ENCODE results near the gene DLAT.
"Not testable (repeated sequence)": the region's sequence is repeated elsewhere in the genome, so short reads cannot be mapped to it uniquely, and the experiment has no call there.

The DLAT gene

GRCh38 chr11:111992206-111992855 is 32.9 kb upstream of the DLAT start:
- H3K9me3 Mint-ChIP-seq = no peaks in the 10 kb centered on the region
- H3K4me3 Mint-ChIP-seq = no peak overlapping the region
- no peaks in the 10 kb centered on the region for H3K36me3 Mint-ChIP-seq (ENCODE audit: low read depth)
- H3K27ac Mint-ChIP-seq = no peak overlapping the region
- no peaks in the 10 kb centered on the region for H3K27me3 Mint-ChIP-seq (ENCODE audit: low read depth)
- no peaks in the 10 kb centered on the region for H3K4me1 Mint-ChIP-seq (ENCODE audit: low read depth)

DNA sequence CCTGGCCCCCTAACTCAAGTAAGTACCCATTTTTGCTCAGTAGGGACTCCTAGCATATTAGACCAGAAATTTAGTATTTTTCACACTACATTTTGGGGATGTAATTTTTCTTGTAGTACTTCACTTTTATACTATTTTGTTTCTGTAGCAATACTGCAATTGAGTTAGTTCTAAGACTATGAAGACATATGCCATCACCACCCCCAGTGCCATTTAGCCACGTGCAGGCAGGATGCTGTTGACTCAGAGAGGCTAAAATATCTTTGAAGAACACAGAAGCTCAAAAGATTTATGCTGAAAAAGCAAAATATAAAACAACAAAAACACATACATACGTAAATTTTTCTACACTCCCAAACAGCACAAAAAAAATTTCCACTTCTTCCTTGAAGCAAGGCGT is 29.1 kb upstream of the DLAT start:
- Mint-ChIP-seq H3K4me3 (no peak overlapping the region), H3K9me3 (no peaks in the 10 kb centered on the region), H3K27me3 (ENCODE audit: low read depth) (no peaks in the 10 kb centered on the region), H3K4me1 (ENCODE audit: low read depth) (peaks cover 2% of the 10 kb centered on the region), H3K27ac (no peak overlapping the region), H3K36me3 (ENCODE audit: low read depth) (peaks cover 3% of the 10 kb centered on the region)

- not testable (repeated sequence) for H3K4me3 Mint-ChIP-seq; H3K4me1 Mint-ChIP-seq (ENCODE audit: low read depth); H3K27ac Mint-ChIP-seq; H3K36me3 Mint-ChIP-seq (ENCODE audit: low read depth); H3K9me3 Mint-ChIP-seq; H3K27me3 Mint-ChIP-seq (ENCODE audit: low read depth)
These were observed 28.5 kb upstream of the DLAT start for GRCh38 chr11:111996669-111997068.

DNA sequence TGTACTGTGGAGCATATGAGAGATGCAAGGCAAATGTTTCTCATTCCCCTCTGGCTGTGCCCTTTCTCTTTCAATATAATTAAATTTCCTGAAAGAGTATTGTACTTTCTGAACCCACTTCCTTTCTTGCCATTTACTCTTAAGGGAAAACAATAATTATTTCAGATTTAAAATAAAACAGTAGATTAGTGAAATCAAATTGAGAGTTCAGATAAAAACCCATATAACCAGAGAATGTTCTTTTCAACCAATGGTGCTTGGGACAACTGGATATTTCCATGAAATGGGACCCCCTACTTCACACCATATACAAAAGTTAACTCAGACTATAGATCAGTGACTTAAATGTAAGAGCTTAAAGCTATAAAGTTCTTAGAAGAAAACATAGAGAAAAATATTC is 26.1 kb upstream of the DLAT start:
- peaks cover 3% of the 10 kb centered on the region for H3K36me3 Mint-ChIP-seq (ENCODE audit: low read depth)
- peaks cover 2% of the 10 kb centered on the region for H3K4me1 Mint-ChIP-seq (ENCODE audit: low read depth)
- no peak overlapping the region for H3K27ac Mint-ChIP-seq
- no peak overlapping the region for H3K4me3 Mint-ChIP-seq
- no peaks in the 10 kb centered on the region for H3K27me3 Mint-ChIP-seq (ENCODE audit: low read depth)
- H3K9me3 Mint-ChIP-seq = no peaks in the 10 kb centered on the region

- Mint-ChIP-seq H3K4me1 (ENCODE audit: low read depth) (peaks cover 2% of the 10 kb centered on the region), H3K4me3 (no peak overlapping the region), H3K9me3 (no peaks in the 10 kb centered on the region), H3K36me3 (ENCODE audit: low read depth) (peaks cover 3% of the 10 kb centered on the region), H3K27ac (no peak overlapping the region), H3K27me3 (ENCODE audit: low read depth) (no peaks in the 10 kb centered on the region)
These were observed 24.5 kb upstream of the DLAT start for GRCh38 chr11:112000703-112001102.

GRCh38 chr11:112002491-112003216 is 22.6 kb upstream of the DLAT start:
- Mint-ChIP-seq H3K36me3 (ENCODE audit: low read depth) (peaks cover 3% of the 10 kb centered on the region), H3K9me3 (no peaks in the 10 kb centered on the region), H3K4me1 (ENCODE audit: low read depth) (peaks cover 2% of the 10 kb centered on the region), H3K4me3 (no peak overlapping the region), H3K27ac (no peak overlapping the region), H3K27me3 (ENCODE audit: low read depth) (no peaks in the 10 kb centered on the region)

GRCh38 chr11:112004389-112004788 is 20.8 kb upstream of the DLAT start:
- Mint-ChIP-seq H3K27ac (no peak overlapping the region), H3K9me3 (peaks cover 5% of the 10 kb centered on the region), H3K36me3 (ENCODE audit: low read depth) (peaks cover 2% of the 10 kb centered on the region), H3K4me3 (no peak overlapping the region), H3K4me1 (ENCODE audit: low read depth) (no peaks in the 10 kb centered on the region), H3K27me3 (ENCODE audit: low read depth) (peaks cover 6% of the 10 kb centered on the region)

GRCh38 chr11:112005422-112006094 is 19.6 kb upstream of the DLAT start:
- H3K27ac Mint-ChIP-seq = no peak overlapping the region
- H3K36me3 Mint-ChIP-seq (ENCODE audit: low read depth) = no peaks in the 10 kb centered on the region
- H3K9me3 Mint-ChIP-seq = peaks cover 5% of the 10 kb centered on the region
- H3K4me3 Mint-ChIP-seq = no peak overlapping the region
- peaks cover 15% of the 10 kb centered on the region for H3K27me3 Mint-ChIP-seq (ENCODE audit: low read depth)
- H3K4me1 Mint-ChIP-seq (ENCODE audit: low read depth) = no peaks in the 10 kb centered on the region

DNA sequence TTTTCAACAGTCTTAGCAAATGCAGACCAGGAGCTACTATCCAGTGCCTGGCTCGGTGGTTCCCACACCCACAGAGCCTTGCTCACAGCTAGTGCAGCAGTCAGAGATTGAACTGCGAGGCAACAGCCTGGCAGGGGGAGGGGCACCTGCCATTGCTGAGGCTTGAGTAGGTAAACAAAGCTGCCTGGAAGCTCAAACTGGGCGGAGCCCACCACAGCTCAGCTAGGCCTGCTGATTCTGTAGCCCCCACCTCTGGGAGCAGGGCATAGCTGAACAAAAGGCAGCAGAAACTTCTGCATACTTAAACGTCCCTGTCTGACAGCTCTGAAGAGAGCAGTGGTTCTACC is 19.1 kb upstream of the DLAT start:
- not testable (repeated sequence) for H3K27ac Mint-ChIP-seq; H3K4me1 Mint-ChIP-seq (ENCODE audit: low read depth); H3K36me3 Mint-ChIP-seq (ENCODE audit: low read depth); H3K4me3 Mint-ChIP-seq; H3K9me3 Mint-ChIP-seq
- H3K27me3 Mint-ChIP-seq (ENCODE audit: low read depth) = peaks cover 15% of the 10 kb centered on the region

- H3K9me3 Mint-ChIP-seq = not testable (repeated sequence)
These were observed 13.8 kb upstream of the DLAT start for GRCh38 chr11:112011451-112011850.

GRCh38 chr11:112012874-112013273 is 12.3 kb upstream of the DLAT start:
- Mint-ChIP-seq H3K9me3 (peaks cover 5% of the 10 kb centered on the region), H3K27me3 (ENCODE audit: low read depth) (peaks cover 15% of the 10 kb centered on the region)

More at GRCh38 chr11:112011451-112011850, 13.8 kb upstream of the DLAT start:
- not testable (repeated sequence) for H3K4me1 Mint-ChIP-seq (ENCODE audit: low read depth); H3K36me3 Mint-ChIP-seq (ENCODE audit: low read depth); H3K27ac Mint-ChIP-seq; H3K4me3 Mint-ChIP-seq
- peaks cover 15% of the 10 kb centered on the region for H3K27me3 Mint-ChIP-seq (ENCODE audit: low read depth)

DNA sequence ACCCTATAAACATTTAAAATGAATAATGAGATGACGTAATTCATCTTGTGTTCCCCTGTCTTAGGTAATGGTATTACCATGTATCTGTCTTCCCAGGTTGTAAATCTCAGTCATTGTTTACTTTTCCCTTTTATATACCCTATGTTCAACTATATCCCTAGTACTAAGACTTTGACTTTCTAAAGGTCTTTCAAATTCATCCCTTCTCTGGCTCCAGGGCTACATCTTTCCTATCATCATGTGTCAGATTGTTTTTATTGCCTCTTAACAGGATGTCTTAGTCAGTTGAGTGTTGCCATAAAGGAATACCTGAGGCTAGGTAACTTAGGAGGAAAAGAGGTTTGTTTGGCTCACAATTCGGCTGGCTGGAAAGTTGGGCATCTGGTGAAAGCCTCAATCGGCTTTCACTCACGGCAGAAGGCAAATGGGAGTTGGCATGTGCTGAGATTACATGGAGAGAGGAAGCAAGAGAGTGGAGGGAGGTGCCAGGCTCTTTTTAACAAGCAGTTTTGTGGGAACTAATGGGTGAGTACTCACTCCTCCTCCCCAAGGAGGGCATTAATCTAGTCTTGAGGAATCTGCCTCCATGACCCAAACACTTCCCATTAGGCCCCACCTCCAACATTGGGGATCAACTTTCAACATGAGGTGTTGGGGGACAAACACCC is 11.6 kb upstream of the DLAT start:
- no peaks in the 10 kb centered on the region for H3K36me3 Mint-ChIP-seq (ENCODE audit: low read depth)
- peaks cover 10% of the 10 kb centered on the region for H3K27me3 Mint-ChIP-seq (ENCODE audit: low read depth)
- H3K4me1 Mint-ChIP-seq (ENCODE audit: low read depth) = no peaks in the 10 kb centered on the region
- no peak overlapping the region for H3K27ac Mint-ChIP-seq
- H3K4me3 Mint-ChIP-seq = no peak overlapping the region
- peaks cover 2% of the 10 kb centered on the region for H3K9me3 Mint-ChIP-seq

More at GRCh38 chr11:112012874-112013273, 12.3 kb upstream of the DLAT start:
- Mint-ChIP-seq H3K36me3 (ENCODE audit: low read depth) (no peaks in the 10 kb centered on the region), H3K4me1 (ENCODE audit: low read depth) (no peaks in the 10 kb centered on the region), H3K27ac (no peak overlapping the region), H3K4me3 (no peak overlapping the region)

DNA sequence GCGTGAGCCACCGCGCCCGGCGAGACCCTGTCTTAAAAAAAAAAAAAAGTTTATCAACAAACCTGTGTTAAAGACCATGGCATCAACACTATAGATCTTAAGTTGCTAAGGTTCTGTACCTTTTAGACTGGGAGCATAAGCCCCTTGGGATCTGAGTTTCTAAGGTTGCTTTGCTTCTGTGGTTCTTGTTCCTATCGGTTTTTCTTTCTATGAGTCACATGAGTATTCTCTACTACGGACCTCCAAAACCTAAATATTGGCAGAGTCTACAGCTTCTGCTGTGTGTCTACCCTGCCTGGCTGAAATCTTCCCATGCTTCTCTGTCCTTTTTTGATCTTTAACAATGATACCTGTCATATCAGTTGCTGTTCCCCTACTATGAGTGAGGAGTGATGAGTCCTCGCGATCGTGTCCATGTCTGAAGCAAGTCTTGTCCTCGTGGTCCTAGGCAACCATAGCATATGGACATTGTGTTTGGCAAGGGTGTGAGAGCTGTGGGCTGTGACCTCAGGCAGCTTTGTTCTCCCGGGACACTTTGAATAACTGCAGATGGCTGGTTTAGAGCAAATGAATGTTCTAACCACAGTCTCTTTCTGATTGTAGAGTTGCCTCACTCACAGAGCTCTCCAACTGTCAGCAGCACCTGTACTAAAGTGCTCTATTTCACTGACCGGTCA is 9.0 kb upstream of the DLAT start:
- no peaks in the 10 kb centered on the region for H3K27me3 Mint-ChIP-seq (ENCODE audit: low read depth)
- H3K9me3 Mint-ChIP-seq = no peaks in the 10 kb centered on the region
- H3K4me3 Mint-ChIP-seq = no peak overlapping the region
- no peaks in the 10 kb centered on the region for H3K36me3 Mint-ChIP-seq (ENCODE audit: low read depth)
- no peak overlapping the region for H3K27ac Mint-ChIP-seq
- H3K4me1 Mint-ChIP-seq (ENCODE audit: low read depth) = no peaks in the 10 kb centered on the region

- Mint-ChIP-seq H3K4me1 (ENCODE audit: low read depth) (no peaks in the 10 kb centered on the region), H3K27ac (no peak overlapping the region), H3K9me3 (no peaks in the 10 kb centered on the region)
These were observed 8.3 kb upstream of the DLAT start for GRCh38 chr11:112016765-112017376.

More at GRCh38 chr11:112016765-112017376, 8.3 kb upstream of the DLAT start:
- Mint-ChIP-seq H3K4me3 (no peak overlapping the region), H3K36me3 (ENCODE audit: low read depth) (no peaks in the 10 kb centered on the region), H3K27me3 (ENCODE audit: low read depth) (no peaks in the 10 kb centered on the region)
